ENCODE data around the gene LTB4R2. TPM values are rescaled to one million over a fixed set of nuclear protein-coding genes. Genes with fewer than 3 reads are reported as not detected.

Gene LTB4R2, protein sequence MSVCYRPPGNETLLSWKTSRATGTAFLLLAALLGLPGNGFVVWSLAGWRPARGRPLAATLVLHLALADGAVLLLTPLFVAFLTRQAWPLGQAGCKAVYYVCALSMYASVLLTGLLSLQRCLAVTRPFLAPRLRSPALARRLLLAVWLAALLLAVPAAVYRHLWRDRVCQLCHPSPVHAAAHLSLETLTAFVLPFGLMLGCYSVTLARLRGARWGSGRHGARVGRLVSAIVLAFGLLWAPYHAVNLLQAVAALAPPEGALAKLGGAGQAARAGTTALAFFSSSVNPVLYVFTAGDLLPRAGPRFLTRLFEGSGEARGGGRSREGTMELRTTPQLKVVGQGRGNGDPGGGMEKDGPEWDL
- 6.4 and 12.6 TPM in 2 replicates for total RNA-seq (2014; rRNA removed; shearing (Covaris generic))
- 0.40 and 0.47 TPM in 2 replicates for polyA plus RNA-seq (2016; fragmentation: Nextera tagmentation; extraction: Ambion mirVana)
- long read RNA-seq: 0 reads

DNA sequence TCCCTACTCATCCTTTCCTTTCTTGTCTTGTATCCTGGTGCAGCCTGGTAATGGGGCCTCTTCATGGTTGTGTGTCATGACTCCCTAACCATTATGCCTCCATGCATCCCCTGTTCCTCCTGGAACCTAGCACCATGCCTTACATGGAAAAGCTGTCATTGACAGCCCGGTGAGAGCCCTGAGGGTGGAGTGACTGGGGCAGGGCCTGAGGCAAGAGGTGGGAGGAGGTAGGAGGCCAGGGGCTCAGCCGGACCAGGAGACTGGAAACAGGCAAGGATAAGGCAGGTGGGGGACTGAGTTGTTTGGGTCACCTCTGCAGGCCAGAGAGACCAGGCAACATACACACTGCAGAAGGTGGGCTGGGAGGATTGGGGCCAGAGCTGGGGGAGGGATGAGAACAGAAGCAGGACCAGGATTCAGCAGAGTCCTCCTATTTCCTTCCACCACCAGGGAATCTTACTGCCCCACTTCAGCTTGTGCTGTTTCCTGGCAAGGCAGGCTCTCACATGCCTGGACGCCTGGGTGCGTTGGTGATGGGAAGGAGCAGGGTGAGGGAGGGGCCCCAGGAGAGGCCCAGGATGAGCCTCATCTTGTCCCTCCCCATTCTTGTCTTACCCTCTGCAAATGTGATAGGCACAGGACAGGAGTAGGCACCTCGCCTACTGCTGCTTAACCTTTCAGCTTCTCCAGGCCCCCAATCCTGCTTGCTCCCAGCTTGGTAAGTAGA, at the start of gene LTB4R2:
Gene LTB4R2, plus strand, starts transcription at position 603 of the 727 bp plus-strand sequence. CDS start 525 bp downstream, outside the sequence.
- ATAC-seq: no peak
- no peak within 1 kb of the TSS for H3K27ac ChIP-seq (ENCODE audit: low read depth)
- no peaks in the 10 kb centered on the region for H3K9me2 ChIP-seq (ENCODE audit: insufficient read depth)
- no peaks in the 10 kb centered on the region for H3F3A ChIP-seq (replicated peaks; ENCODE audit: low read depth)
- H4K20me1 ChIP-seq (replicated peaks; ENCODE audit: insufficient read depth): no peaks in the 10 kb centered on the region; the same call in none of the 2 replicates
- H3K4me3 ChIP-seq: peak within 1 kb of the TSS; percentile 51
- Mint-ChIP-seq H3K27ac (no peak within 1 kb of the TSS), H3K4me3 (peak within 1 kb of the TSS; percentile 63), H3K4me1 (peaks cover 15% of the 10 kb centered on the region), H3K9me3 (no peaks in the 10 kb centered on the region), H3K36me3 (ENCODE audit: low read depth) (peaks cover 45% of the 10 kb centered on the region), H3K27me3 (ENCODE audit: insufficient read depth, low read depth, poor library complexity) (peaks cover 25% of the 10 kb centered on the region)
- H3K4me1 ChIP-seq (ENCODE audit: insufficient read depth): peaks cover 4% of the 10 kb centered on the region; the same call in 1 of the 2 replicates
- DNase-seq (ENCODE audit: low spot score): no peak
- TF ChIP-seq STAT1 (IDR thresholded peaks at IDR 0.05; ENCODE audit: unreplicated experiment) (no peak), JUNB (IDR thresholded peaks at IDR 0.05; ENCODE audit: unreplicated experiment) (no peak), EZH2 (IDR thresholded peaks at IDR 0.05; ENCODE audit: low read depth, unreplicated experiment) (no peak), ZNF331 (CRISPR knock-in tag; IDR thresholded peaks at IDR 0.05; ENCODE audit: low read depth) (no peak)
- TF ChIP-seq, protein P1, sequence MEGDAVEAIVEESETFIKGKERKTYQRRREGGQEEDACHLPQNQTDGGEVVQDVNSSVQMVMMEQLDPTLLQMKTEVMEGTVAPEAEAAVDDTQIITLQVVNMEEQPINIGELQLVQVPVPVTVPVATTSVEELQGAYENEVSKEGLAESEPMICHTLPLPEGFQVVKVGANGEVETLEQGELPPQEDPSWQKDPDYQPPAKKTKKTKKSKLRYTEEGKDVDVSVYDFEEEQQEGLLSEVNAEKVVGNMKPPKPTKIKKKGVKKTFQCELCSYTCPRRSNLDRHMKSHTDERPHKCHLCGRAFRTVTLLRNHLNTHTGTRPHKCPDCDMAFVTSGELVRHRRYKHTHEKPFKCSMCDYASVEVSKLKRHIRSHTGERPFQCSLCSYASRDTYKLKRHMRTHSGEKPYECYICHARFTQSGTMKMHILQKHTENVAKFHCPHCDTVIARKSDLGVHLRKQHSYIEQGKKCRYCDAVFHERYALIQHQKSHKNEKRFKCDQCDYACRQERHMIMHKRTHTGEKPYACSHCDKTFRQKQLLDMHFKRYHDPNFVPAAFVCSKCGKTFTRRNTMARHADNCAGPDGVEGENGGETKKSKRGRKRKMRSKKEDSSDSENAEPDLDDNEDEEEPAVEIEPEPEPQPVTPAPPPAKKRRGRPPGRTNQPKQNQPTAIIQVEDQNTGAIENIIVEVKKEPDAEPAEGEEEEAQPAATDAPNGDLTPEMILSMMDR (conservative IDR thresholded peaks at IDR 0.05; ENCODE audit: low read depth in 2 of 2): no peak
- peaks cover 3% of the 10 kb centered on the region; the same call in 1 of the 2 replicates for H3K36me3 ChIP-seq (ENCODE audit: insufficient read depth)
- H3K4me2 ChIP-seq: peak within 1 kb of the TSS; percentile 68; the same call in 1 of the 2 replicates
- H3K27me3 ChIP-seq (ENCODE audit: insufficient read depth): peaks cover 10% of the 10 kb centered on the region; the same call in 1 of the 2 replicates
- H3K79me2 ChIP-seq (replicated peaks; ENCODE audit: insufficient read depth): no peaks in the 10 kb centered on the region
- no peak within 1 kb of the TSS for H2AFZ ChIP-seq

GRCh38 chr14:24260780-24261157, 49.2 kb upstream of the LTB4R2 start:
- H3K4me1 ChIP-seq (ENCODE audit: insufficient read depth): no peaks in the 10 kb centered on the region
- Mint-ChIP-seq H3K4me3 (no peak overlapping the region), H3K36me3 (ENCODE audit: low read depth) (no peaks in the 10 kb centered on the region), H3K9me3 (no peaks in the 10 kb centered on the region), H3K27me3 (ENCODE audit: insufficient read depth, low read depth, poor library complexity) (peaks cover 13% of the 10 kb centered on the region), H3K27ac (no peak overlapping the region), H3K4me1 (peaks cover 7% of the 10 kb centered on the region; the same call in 2 of the 3 replicates)
- DNase-seq (ENCODE audit: low spot score): no peak
- H3F3A ChIP-seq (replicated peaks; ENCODE audit: low read depth): no peaks in the 10 kb centered on the region
- no peak overlapping the region for H2AFZ ChIP-seq
- no peak overlapping the region for H3K4me2 ChIP-seq
- no peaks in the 10 kb centered on the region for H3K9me2 ChIP-seq (ENCODE audit: insufficient read depth)
- no peaks in the 10 kb centered on the region for H3K79me2 ChIP-seq (replicated peaks; ENCODE audit: insufficient read depth)
- no peak for ATAC-seq
- H4K20me1 ChIP-seq (replicated peaks; ENCODE audit: insufficient read depth): no peaks in the 10 kb centered on the region
- no peak overlapping the region for H3K4me3 ChIP-seq
- no peaks in the 10 kb centered on the region for H3K36me3 ChIP-seq (ENCODE audit: insufficient read depth)
- H3K27me3 ChIP-seq (ENCODE audit: insufficient read depth): no peaks in the 10 kb centered on the region
- H3K27ac ChIP-seq (ENCODE audit: low read depth): no peak overlapping the region
- TF ChIP-seq, protein P1 (conservative IDR thresholded peaks at IDR 0.05; ENCODE audit: low read depth in 2 of 2): no peak
- TF ChIP-seq ZNF331 (CRISPR knock-in tag; IDR thresholded peaks at IDR 0.05; ENCODE audit: low read depth): no peak
- TF ChIP-seq ZNF462 (CRISPR knock-in tag; IDR thresholded peaks at IDR 0.05): no peak
- no peak for TF ChIP-seq JUNB (IDR thresholded peaks at IDR 0.05; ENCODE audit: unreplicated experiment)
- no peak for TF ChIP-seq POLR2AphosphoS5 (IDR thresholded peaks at IDR 0.05; ENCODE audit: low read depth)
- TF ChIP-seq ZNF114 (CRISPR knock-in tag; IDR thresholded peaks at IDR 0.05): no peak

All from GM23338 (cell line).